Neural cell (in vitro differentiated cells): ENCODE data around the gene CABP1. TPM values are rescaled to one million over a fixed set of nuclear protein-coding genes. Genes with fewer than 3 reads are reported as not detected.

Experiments
- H2AFZ ChIP-seq: fragments of 200-600, 300-800 bp; sonication (generic), shearing (Covaris generic); 2 replicates; pipeline ENCODE4 v1.6.0; 2014; ENCODE audit warnings: low read depth, mild to moderate bottlenecking, antibody characterized with exemption, low read length, moderate library complexity
- H3F3A ChIP-seq: fragments of 200-600 bp; shearing (Covaris generic); 2 replicates; pipeline ENCODE4 v1.6.1; 2016; ENCODE audit warnings: mild to moderate bottlenecking, moderate library complexity, mixed read lengths, antibody characterized with exemption, low read length; ENCODE audit not compliant: insufficient read depth, poor library complexity, severe bottlenecking
- H3K27ac ChIP-seq: fragments of 200-600, 300-800 bp; sonication (generic), shearing (Covaris generic); 2 replicates; pipeline ENCODE4 v1.5.1; 2014; ENCODE audit warnings: mild to moderate bottlenecking, low read length, moderate library complexity
- H3K27me3 ChIP-seq: fragments of 300-800, 200-600 bp; sonication (generic), shearing (Covaris generic); 2 replicates; pipeline ENCODE4 v1.6.0; 2014; ENCODE audit warnings: mild to moderate bottlenecking, low read depth, low read length, moderate library complexity; ENCODE audit not compliant: insufficient read depth
- H3K36me3 ChIP-seq: fragments of 300-800, 200-600 bp; sonication (generic), shearing (Covaris generic); 2 replicates; pipeline ENCODE4 v1.5.1; 2014; ENCODE audit warnings: mild to moderate bottlenecking, antibody characterized with exemption, low read length, moderate library complexity; ENCODE audit not compliant: insufficient read depth
- H3K4me2 ChIP-seq: fragments of 300-800, 200-600 bp; sonication (generic), shearing (Covaris generic); 2 replicates; pipeline ENCODE4 v1.6.0; 2014; ENCODE audit warnings: mild to moderate bottlenecking, low read length
- H3K4me3 ChIP-seq: fragments of 300-800, 200-600 bp; sonication (generic), shearing (Covaris generic); 2 replicates; pipeline ENCODE4 v1.5.1; 2014; ENCODE audit warnings: mild to moderate bottlenecking, low read length, moderate library complexity
- H3K79me2 ChIP-seq: fragments of 200-600 bp; shearing (Covaris generic); replicated peaks from 2 replicates; pipeline ENCODE4 v1.6.0; 2014; ENCODE audit warnings: mild to moderate bottlenecking, low read length, moderate library complexity; ENCODE audit not compliant: insufficient read depth
- H3K9ac ChIP-seq: fragments of 300-800, 200-600 bp; sonication (generic), shearing (Covaris generic); 2 replicates; pipeline ENCODE4 v1.6.1; 2016; ENCODE audit warnings: mild to moderate bottlenecking, low read length, mixed read lengths
- H3K9me2 ChIP-seq: fragments of 200-600 bp; shearing (Covaris generic); 2 replicates; pipeline ENCODE4 v1.6.1; 2016; ENCODE audit warnings: mild to moderate bottlenecking, low read length, mixed read lengths; ENCODE audit not compliant: insufficient read depth
- H3K9me3 ChIP-seq: fragments of 200-600, 300-800 bp; sonication (generic), shearing (Covaris generic); 2 replicates; pipeline ENCODE4 v1.6.1; 2016; ENCODE audit warnings: mild to moderate bottlenecking, mixed run types, low read length, moderate library complexity, mixed read lengths
- H4K20me1 ChIP-seq: fragments of 200-600 bp; shearing (Covaris generic); 2 replicates; pipeline ENCODE4 v1.6.1; 2016; ENCODE audit warnings: mild to moderate bottlenecking, mixed run types; ENCODE audit not compliant: insufficient read depth
- EP300 ChIP-seq: fragments of 450-650 bp; conservative IDR thresholded peaks from 2 replicates; pipeline ENCODE4 v1.6.1; 2014; ENCODE audit warnings: antibody characterized with exemption, mild to moderate bottlenecking, moderate library complexity; ENCODE audit not compliant: poor library complexity, severe bottlenecking
- POLR2AphosphoS5 ChIP-seq: IDR thresholded peaks from 2 replicates; pipeline ENCODE4 v1.6.1; 2012
- RAD21 ChIP-seq: fragments of 450-650 bp; conservative IDR thresholded peaks from 2 replicates; pipeline ENCODE4 v1.6.1; 2014; ENCODE audit warnings: antibody characterized with exemption, mild to moderate bottlenecking, moderate library complexity
- SMC3 ChIP-seq: fragments of 450-650 bp; conservative IDR thresholded peaks from 2 replicates; pipeline ENCODE4 v1.6.1; 2014; ENCODE audit warnings: antibody characterized with exemption, mild to moderate bottlenecking, moderate library complexity; ENCODE audit not compliant: poor library complexity
- TAF1 ChIP-seq: IDR thresholded peaks from 2 replicates; pipeline ENCODE4 v1.6.1; 2012; ENCODE audit warnings: low read depth
- polyA plus RNA-seq: library from polyadenylated mRNA; depleted of rRNA; stranded (reverse); fragments of >200 nt; gene quantifications from 2 replicates; pipeline ENCODE4 v1.2.3, GENCODE V29; 2014
- TF ChIP-seq, protein P1 (sequence below): IDR thresholded peaks from 2 replicates; pipeline ENCODE4 v1.6.1; 2012; ENCODE audit warnings: borderline replicate concordance
- TF ChIP-seq, protein P2 (sequence below): fragments of 450-650 bp; IDR thresholded peaks from 2 replicates; pipeline ENCODE4 v1.5.1; 2014; ENCODE audit warnings: antibody characterized with exemption, mild to moderate bottlenecking, moderate library complexity; ENCODE audit not compliant: poor library complexity, severe bottlenecking

CABP1 gene
- polyA plus RNA-seq, 1 donor from 2014 or later = 0.71 TPM

DNA sequence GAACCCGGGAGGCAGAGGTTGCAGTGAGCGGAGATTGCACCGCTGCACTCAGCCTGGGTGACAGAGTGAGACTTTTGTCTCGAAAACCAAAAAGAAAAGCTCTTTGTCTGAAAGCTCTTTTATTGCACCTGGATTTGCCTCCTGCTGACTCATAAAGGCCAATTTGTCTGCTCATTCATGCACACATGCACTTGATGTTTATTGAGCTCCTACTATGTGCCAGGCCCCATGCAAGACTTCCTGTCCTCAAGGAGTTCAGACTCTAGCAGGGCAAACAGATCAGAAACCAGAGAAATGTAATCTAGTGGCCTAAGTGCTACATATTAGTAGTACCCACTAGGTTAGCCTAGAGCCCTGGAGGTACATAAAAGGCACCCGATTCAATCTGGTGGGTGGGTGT lies 30.2 kb downstream of the CABP1 start:
- Histone ChIP-seq H3K27ac (no peak overlapping the region), H3K4me3 (no peak overlapping the region), H3K9me3 (no peaks in the 10 kb centered on the region), H2AFZ (no peak overlapping the region), H3K36me3 (no peaks in the 10 kb centered on the region), H3K79me2 (no peaks in the 10 kb centered on the region), H3K9ac (no peak overlapping the region), H4K20me1 (no peaks in the 10 kb centered on the region), H3K9me2 (no peaks in the 10 kb centered on the region), H3K4me2 (no peak overlapping the region), H3K27me3 (no peaks in the 10 kb centered on the region), H3F3A (no peaks in the 10 kb centered on the region)
- TF ChIP-seq EP300 = no peak

DNA sequence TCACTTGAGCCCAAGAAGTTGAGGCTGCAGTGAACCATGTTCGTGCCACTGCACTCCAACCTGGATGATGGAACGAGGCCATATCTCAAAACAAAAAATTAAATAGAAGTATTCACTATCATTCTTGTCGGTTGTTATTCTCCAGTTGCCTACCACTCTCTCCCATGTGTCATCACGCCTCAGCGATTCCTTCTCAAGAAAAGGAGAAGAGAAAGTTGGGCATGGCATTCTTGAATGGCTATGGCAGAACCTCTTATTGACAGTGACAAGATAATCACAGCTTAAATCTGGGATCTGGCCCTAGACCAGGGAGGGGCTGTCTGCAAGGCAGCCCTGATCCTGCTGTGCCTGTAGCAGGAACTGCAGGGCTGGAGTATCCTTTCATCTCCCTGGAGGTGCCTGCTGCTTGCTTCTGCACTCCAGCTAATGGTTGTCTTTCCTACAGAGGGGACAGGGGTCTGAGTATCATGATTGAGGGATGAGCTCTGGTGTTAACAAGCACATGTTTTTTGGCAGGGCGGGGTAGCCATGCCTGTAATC lies 33.7 kb downstream of the CABP1 start:
- H3K9me2 ChIP-seq = no peaks in the 10 kb centered on the region
- no peaks in the 10 kb centered on the region for H3F3A ChIP-seq
- H3K79me2 ChIP-seq = no peaks in the 10 kb centered on the region
- H4K20me1 ChIP-seq = no peaks in the 10 kb centered on the region
- no peaks in the 10 kb centered on the region for H3K27me3 ChIP-seq
- no peaks in the 10 kb centered on the region for H3K36me3 ChIP-seq
- H2AFZ ChIP-seq = no peak overlapping the region
- no peak overlapping the region for H3K4me2 ChIP-seq
- no peaks in the 10 kb centered on the region for H3K9me3 ChIP-seq
- no peak overlapping the region for H3K4me3 ChIP-seq
- H3K9ac ChIP-seq = no peak overlapping the region
- TF ChIP-seq, protein P1, sequence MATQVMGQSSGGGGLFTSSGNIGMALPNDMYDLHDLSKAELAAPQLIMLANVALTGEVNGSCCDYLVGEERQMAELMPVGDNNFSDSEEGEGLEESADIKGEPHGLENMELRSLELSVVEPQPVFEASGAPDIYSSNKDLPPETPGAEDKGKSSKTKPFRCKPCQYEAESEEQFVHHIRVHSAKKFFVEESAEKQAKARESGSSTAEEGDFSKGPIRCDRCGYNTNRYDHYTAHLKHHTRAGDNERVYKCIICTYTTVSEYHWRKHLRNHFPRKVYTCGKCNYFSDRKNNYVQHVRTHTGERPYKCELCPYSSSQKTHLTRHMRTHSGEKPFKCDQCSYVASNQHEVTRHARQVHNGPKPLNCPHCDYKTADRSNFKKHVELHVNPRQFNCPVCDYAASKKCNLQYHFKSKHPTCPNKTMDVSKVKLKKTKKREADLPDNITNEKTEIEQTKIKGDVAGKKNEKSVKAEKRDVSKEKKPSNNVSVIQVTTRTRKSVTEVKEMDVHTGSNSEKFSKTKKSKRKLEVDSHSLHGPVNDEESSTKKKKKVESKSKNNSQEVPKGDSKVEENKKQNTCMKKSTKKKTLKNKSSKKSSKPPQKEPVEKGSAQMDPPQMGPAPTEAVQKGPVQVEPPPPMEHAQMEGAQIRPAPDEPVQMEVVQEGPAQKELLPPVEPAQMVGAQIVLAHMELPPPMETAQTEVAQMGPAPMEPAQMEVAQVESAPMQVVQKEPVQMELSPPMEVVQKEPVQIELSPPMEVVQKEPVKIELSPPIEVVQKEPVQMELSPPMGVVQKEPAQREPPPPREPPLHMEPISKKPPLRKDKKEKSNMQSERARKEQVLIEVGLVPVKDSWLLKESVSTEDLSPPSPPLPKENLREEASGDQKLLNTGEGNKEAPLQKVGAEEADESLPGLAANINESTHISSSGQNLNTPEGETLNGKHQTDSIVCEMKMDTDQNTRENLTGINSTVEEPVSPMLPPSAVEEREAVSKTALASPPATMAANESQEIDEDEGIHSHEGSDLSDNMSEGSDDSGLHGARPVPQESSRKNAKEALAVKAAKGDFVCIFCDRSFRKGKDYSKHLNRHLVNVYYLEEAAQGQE = no peak
- TF ChIP-seq RAD21 (no peak), TAF1 (no peak)
- H3K27ac ChIP-seq = no peak overlapping the region

DNA sequence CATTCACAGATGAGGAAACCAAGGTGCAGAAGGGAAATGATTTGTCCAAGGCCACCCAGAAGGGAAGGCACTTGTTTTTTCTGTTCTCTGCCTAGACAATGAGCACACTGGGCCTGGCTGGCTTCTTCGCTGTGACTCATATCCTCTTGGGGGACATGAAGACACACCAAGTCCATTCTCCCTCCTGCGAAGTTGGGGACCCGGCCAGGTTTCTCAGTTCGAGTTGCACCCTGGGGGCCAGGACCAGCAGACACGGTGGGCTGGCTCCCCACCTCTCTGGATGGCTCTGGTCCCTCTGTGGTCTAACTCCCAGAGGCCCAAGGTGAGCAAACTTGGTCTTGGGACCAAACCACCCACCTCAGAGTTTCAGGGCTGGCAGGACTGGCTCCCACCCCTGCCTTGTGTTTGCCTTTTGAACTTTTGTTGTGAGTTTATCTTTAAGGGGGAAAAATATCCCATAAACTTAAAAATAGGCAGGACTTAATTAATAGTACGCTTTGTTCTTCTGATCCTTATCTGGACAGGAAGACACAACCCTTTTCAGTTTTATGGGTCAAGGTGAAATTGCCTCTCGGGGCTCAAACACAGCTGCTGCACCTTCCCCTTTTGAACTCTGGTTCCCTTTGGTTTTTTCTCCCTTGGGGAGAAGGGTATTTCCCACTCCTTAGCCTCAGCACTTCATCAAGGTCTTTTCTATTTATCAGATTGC lies 37.5 kb downstream of the CABP1 start:
- Histone ChIP-seq H3K4me3 (no peak overlapping the region), H3F3A (no peaks in the 10 kb centered on the region), H3K4me2 (no peak overlapping the region), H3K36me3 (no peaks in the 10 kb centered on the region), H3K9ac (no peak overlapping the region), H3K27ac (no peak overlapping the region), H3K27me3 (no peaks in the 10 kb centered on the region), H3K9me3 (no peaks in the 10 kb centered on the region), H3K79me2 (no peaks in the 10 kb centered on the region), H4K20me1 (no peaks in the 10 kb centered on the region), H3K9me2 (no peaks in the 10 kb centered on the region), H2AFZ (no peak overlapping the region)
- no peak for TF ChIP-seq RAD21
- TF ChIP-seq, protein P2, sequence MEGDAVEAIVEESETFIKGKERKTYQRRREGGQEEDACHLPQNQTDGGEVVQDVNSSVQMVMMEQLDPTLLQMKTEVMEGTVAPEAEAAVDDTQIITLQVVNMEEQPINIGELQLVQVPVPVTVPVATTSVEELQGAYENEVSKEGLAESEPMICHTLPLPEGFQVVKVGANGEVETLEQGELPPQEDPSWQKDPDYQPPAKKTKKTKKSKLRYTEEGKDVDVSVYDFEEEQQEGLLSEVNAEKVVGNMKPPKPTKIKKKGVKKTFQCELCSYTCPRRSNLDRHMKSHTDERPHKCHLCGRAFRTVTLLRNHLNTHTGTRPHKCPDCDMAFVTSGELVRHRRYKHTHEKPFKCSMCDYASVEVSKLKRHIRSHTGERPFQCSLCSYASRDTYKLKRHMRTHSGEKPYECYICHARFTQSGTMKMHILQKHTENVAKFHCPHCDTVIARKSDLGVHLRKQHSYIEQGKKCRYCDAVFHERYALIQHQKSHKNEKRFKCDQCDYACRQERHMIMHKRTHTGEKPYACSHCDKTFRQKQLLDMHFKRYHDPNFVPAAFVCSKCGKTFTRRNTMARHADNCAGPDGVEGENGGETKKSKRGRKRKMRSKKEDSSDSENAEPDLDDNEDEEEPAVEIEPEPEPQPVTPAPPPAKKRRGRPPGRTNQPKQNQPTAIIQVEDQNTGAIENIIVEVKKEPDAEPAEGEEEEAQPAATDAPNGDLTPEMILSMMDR = no peak
- TF ChIP-seq, protein P1 = no peak
- TF ChIP-seq TAF1 = no peak
- TF ChIP-seq SMC3 = no peak
- TF ChIP-seq POLR2AphosphoS5 = no peak
